ENCODE measurements around the gene WDR41.
"Not testable (repeated sequence)": the region's sequence is repeated elsewhere in the genome, so short reads cannot be mapped to it uniquely, and the experiment has no call there.

The WDR41 gene

GRCh38 chr5:77491783-77492652 is at the start of gene WDR41:
Gene WDR41, minus strand, starts transcription at chr5:77492316. Its CDS starts 96 bp downstream, at chr5:77492220.
- peak; percentile 77 to 86 (median 80) for DNase-seq

GRCh38 chr5:77531297-77531696 is 39.2 kb upstream of the WDR41 start:
- DNase-seq = no peak

- DNase-seq = no peak
Measured at GRCh38 chr5:77518304-77518703, 26.2 kb upstream of the WDR41 start.

- no peak for DNase-seq
Measured at GRCh38 chr5:77514457-77514856, 22.3 kb upstream of the WDR41 start.

GRCh38 chr5:77513321-77513720 is 21.2 kb upstream of the WDR41 start:
- DNase-seq = no peak

- DNase-seq = not testable (repeated sequence)
Measured at GRCh38 chr5:77501132-77501531, 9.0 kb upstream of the WDR41 start.

GRCh38 chr5:77499973-77500372 is 7.9 kb upstream of the WDR41 start:
- DNase-seq = no peak

- no peak for DNase-seq
Measured at GRCh38 chr5:77499441-77499840, 7.3 kb upstream of the WDR41 start.

GRCh38 chr5:77498952-77499351 is 6.8 kb upstream of the WDR41 start:
- DNase-seq = no peak

GRCh38 chr5:77494935-77495334 is 2.8 kb upstream of the WDR41 start:
- DNase-seq = no peak

GRCh38 chr5:77492653-77493000 is 511 bp upstream of the WDR41 start:
- no peak for DNase-seq

- not testable (repeated sequence) for DNase-seq
Measured at GRCh38 chr5:77490741-77491344, 1.3 kb downstream of the WDR41 start.

- no peak for DNase-seq
Measured at GRCh38 chr5:77486344-77486962, 5.7 kb downstream of the WDR41 start.

GRCh38 chr5:77483682-77484081 is 8.4 kb downstream of the WDR41 start:
- no peak for DNase-seq

GRCh38 chr5:77475041-77475440 is 17.1 kb downstream of the WDR41 start:
- DNase-seq = not testable (repeated sequence)

- DNase-seq = not testable (repeated sequence)
Measured at GRCh38 chr5:77468875-77469274, 23.2 kb downstream of the WDR41 start.

GRCh38 chr5:77463905-77464304 is 28.2 kb downstream of the WDR41 start:
- no peak for DNase-seq

GRCh38 chr5:77461287-77461686 is 30.8 kb downstream of the WDR41 start:
- DNase-seq = no peak

GRCh38 chr5:77454123-77454522 is 38.0 kb downstream of the WDR41 start:
- no peak for DNase-seq

GRCh38 chr5:77452351-77452750 is 39.8 kb downstream of the WDR41 start:
- no peak for DNase-seq

- no peak for DNase-seq
Measured at GRCh38 chr5:77449981-77450380, 42.1 kb downstream of the WDR41 start.

GRCh38 chr5:77449277-77449676 is 42.8 kb downstream of the WDR41 start:
- no peak for DNase-seq

- no peak for DNase-seq
Measured at GRCh38 chr5:77448831-77449230, 43.3 kb downstream of the WDR41 start.

GRCh38 chr5:77444356-77444755 is 47.8 kb downstream of the WDR41 start:
- no peak for DNase-seq
